Nephron progenitor cell (in vitro differentiated cells): ENCODE measurements around the gene DISP3.

ENCODE experiments used
- DNase-seq: peaks from one replicate; pipeline ENCODE4 v3.0.0; 2021
- H3K27ac Mint-ChIP-seq: 2 replicates; pipeline ENCODE4 v1.8.0; 2021; ENCODE audit warnings: mild to moderate bottlenecking, moderate library complexity, mixed read lengths
- H3K27me3 Mint-ChIP-seq: 2 replicates; pipeline ENCODE4 v1.8.0; 2021; ENCODE audit warnings: mild to moderate bottlenecking, low read depth, mixed read lengths; ENCODE audit not compliant: poor library complexity
- H3K36me3 Mint-ChIP-seq: 2 replicates; pipeline ENCODE4 v1.8.0; 2021; ENCODE audit warnings: low read depth, mixed read lengths
- H3K4me1 Mint-ChIP-seq: 2 replicates; pipeline ENCODE4 v1.8.0; 2021; ENCODE audit warnings: mixed read lengths
- H3K4me3 Mint-ChIP-seq: 2 replicates; pipeline ENCODE4 v1.8.0; 2021; ENCODE audit warnings: mild to moderate bottlenecking, moderate library complexity, mixed read lengths
- H3K9me3 Mint-ChIP-seq: 2 replicates; pipeline ENCODE4 v1.8.0; 2021; ENCODE audit warnings: mild to moderate bottlenecking, moderate library complexity, mixed read lengths
- TF ChIP-seq, protein P1 (sequence below): fragments of 200-600 bp; sonication (generic); IDR thresholded peaks from 2 replicates; pipeline ENCODE4 v1.5.0; 2021; ENCODE audit warnings: antibody characterized with exemption

The DISP3 gene

DNA sequence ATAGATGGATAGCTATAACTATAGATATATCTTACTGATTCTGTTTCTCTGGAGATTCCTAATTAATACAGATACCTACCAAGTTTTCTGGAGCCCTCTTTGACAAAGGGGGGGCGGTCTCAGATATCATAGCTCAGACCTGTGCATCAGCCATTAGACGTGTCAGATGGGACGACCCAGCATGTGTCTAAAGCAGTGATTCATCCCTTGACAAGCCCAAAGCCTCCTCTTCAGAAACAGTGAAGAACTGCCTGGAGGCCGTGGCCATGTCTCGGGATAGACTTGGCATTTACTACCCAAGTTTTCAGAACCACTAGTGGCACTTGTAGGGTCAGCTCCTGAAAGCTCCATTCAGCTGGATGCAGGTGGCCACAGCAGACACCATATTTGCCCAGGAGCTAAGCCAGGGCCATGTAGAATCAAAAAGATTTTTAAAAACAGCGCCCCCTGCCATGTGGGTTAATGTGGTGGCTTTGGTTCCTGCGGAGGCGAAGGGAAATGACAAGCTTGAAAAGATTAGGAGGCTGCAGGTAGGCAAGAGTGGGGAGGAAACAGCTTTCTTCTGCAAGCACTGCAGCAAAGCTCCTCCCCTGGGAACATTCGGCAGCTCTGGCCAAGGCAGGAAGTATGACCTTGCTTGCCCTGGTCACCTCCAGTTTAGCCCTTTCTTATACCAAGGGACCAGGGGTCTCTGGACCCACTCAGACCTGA is 93.1 kb downstream of the DISP3 start:
- no peaks in the 10 kb centered on the region for H3K36me3 Mint-ChIP-seq
- H3K4me3 Mint-ChIP-seq: no peak overlapping the region
- peaks cover 41% of the 10 kb centered on the region for H3K27me3 Mint-ChIP-seq
- no peak overlapping the region for H3K27ac Mint-ChIP-seq
- DNase-seq: peak; percentile 26
- H3K4me1 Mint-ChIP-seq: peaks cover 22% of the 10 kb centered on the region
- TF ChIP-seq, protein P1, sequence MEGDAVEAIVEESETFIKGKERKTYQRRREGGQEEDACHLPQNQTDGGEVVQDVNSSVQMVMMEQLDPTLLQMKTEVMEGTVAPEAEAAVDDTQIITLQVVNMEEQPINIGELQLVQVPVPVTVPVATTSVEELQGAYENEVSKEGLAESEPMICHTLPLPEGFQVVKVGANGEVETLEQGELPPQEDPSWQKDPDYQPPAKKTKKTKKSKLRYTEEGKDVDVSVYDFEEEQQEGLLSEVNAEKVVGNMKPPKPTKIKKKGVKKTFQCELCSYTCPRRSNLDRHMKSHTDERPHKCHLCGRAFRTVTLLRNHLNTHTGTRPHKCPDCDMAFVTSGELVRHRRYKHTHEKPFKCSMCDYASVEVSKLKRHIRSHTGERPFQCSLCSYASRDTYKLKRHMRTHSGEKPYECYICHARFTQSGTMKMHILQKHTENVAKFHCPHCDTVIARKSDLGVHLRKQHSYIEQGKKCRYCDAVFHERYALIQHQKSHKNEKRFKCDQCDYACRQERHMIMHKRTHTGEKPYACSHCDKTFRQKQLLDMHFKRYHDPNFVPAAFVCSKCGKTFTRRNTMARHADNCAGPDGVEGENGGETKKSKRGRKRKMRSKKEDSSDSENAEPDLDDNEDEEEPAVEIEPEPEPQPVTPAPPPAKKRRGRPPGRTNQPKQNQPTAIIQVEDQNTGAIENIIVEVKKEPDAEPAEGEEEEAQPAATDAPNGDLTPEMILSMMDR: no peak
- no peaks in the 10 kb centered on the region for H3K9me3 Mint-ChIP-seq

DNA sequence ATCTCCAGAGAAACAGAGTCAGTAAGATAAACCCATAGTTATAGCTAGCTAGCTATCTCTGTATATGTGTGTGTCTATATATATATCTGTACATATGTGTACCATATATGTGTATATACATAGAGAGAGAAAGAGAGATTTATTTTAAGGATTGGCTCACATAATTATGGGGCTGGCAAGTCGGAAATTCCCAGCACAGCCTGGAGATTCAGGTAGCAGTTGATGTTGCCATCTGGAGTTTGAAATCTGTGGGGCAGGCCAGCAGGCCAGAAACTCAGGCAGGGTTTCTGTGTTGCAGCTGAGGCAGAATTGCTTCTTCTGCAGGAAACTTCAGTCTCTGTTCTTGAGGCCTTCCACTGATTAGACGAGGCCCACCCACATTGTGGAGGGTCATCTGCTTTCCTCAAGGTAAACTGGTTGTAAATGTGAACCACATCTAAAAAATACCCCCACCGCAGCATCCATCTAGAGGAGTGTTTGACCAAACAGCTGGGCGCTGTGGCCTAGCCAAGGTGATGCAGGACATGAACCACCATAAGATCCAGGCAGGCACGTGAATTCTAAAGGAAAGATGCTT is 94.2 kb downstream of the DISP3 start:
- no peak overlapping the region for H3K4me3 Mint-ChIP-seq
- no peaks in the 10 kb centered on the region for H3K9me3 Mint-ChIP-seq
- H3K36me3 Mint-ChIP-seq: no peaks in the 10 kb centered on the region
- no peak for DNase-seq
- peaks cover 43% of the 10 kb centered on the region for H3K27me3 Mint-ChIP-seq
- TF ChIP-seq, protein P1: no peak
- H3K27ac Mint-ChIP-seq: no peak overlapping the region
- H3K4me1 Mint-ChIP-seq: peaks cover 18% of the 10 kb centered on the region

DNA sequence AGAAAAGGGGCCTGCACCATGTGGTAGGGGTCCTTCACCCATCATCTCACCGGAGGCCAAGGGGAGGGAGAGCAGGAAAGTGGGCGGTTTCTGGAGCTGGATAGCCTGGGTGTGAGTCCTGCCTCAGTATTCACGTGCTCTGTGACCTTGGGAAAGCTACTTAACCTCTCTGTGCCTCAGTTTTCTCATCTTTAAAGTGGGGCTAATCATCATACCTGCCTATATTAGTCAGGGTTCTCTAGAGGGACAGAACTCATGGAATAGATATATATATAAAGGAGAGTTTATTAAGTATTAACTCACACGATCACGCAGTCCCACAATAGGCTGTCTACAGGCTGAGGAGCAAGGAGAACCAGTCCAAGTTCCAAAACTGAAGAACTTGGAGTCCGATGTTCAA is 96.6 kb downstream of the DISP3 start:
- peaks cover 40% of the 10 kb centered on the region for H3K27me3 Mint-ChIP-seq
- DNase-seq: no peak
- H3K4me3 Mint-ChIP-seq: no peak overlapping the region
- H3K27ac Mint-ChIP-seq: no peak overlapping the region
- H3K9me3 Mint-ChIP-seq: no peaks in the 10 kb centered on the region
- TF ChIP-seq, protein P1: no peak
- H3K4me1 Mint-ChIP-seq: peaks cover 16% of the 10 kb centered on the region
- H3K36me3 Mint-ChIP-seq: no peaks in the 10 kb centered on the region

DNA sequence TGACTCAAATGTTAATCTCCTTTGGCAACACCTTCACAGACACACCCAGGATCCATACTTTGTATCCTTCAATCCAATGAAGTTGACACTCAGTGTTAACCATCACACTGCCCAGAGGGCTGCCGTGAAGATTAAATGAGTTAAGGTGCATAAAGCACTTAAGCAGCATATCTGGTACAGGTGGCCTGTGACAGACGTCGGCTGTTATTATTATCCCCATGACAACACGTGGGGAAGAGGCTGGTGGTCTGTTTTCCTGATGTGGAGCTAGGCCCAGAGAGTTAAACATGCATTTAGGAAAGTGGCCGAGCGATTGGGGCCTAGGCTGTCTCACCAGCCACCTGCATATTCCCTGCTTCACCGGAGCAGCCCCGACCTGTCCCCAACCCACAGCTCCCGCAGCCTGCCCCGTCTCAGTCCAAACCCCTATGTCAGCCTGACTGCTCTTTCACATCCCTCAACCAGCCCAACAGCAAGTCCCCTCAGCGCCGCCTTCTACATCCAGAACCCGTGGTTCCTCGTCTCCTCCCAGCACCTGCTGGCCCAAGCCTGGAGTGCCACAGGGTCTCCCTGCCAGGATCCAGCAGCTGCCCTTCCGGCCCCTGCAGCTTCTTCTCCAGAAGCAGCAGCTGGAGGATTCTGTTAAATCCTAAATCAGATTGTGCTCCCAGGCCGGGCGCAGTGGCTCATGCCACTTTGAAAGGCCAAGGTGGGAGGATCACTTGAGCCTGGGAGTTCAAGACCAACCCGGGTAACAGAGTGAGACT is 97.3 kb downstream of the DISP3 start:
- TF ChIP-seq, protein P1: no peak
- no peak overlapping the region for H3K27ac Mint-ChIP-seq
- H3K9me3 Mint-ChIP-seq: no peaks in the 10 kb centered on the region
- peaks cover 16% of the 10 kb centered on the region for H3K4me1 Mint-ChIP-seq
- H3K27me3 Mint-ChIP-seq: peaks cover 46% of the 10 kb centered on the region
- DNase-seq: no peak
- H3K4me3 Mint-ChIP-seq: no peak overlapping the region
- H3K36me3 Mint-ChIP-seq: no peaks in the 10 kb centered on the region

DNA sequence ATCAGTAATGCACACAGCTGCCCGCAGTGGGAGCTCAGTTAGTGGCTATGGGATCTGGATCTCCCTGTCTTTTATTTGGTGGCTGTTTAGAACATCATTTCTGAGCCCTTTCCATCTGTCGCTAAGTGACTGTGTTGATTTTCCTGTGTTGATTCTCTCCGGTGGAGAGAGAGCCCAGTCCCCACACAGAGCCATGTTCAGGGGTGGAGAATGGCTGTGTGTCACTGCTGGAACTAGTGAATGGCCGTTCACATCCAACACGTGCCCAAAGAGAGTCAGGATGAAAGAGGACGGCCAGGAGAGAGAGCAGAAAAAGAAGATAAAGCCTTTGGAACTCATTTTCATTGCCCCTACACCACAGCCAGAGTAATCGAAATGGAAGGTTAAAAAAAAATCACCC is 99.0 kb downstream of the DISP3 start:
- no peaks in the 10 kb centered on the region for H3K9me3 Mint-ChIP-seq
- H3K4me1 Mint-ChIP-seq: no peaks in the 10 kb centered on the region
- no peak overlapping the region for H3K27ac Mint-ChIP-seq
- H3K27me3 Mint-ChIP-seq: peaks cover 53% of the 10 kb centered on the region
- H3K36me3 Mint-ChIP-seq: no peaks in the 10 kb centered on the region
- DNase-seq: no peak
- TF ChIP-seq, protein P1: no peak
- no peak overlapping the region for H3K4me3 Mint-ChIP-seq
